OCI-LY1 (cell line): ENCODE data around the gene ASB2.

Experiments
- H2AFZ ChIP-seq: fragments of 200-600 bp; sonication (generic), shearing (Covaris generic); 2 replicates; pipeline ENCODE4 v1.6.0; 2014; ENCODE audit warnings: antibody characterized with exemption, mild to moderate bottlenecking, low read length
- H3F3A ChIP-seq: fragments of 200-600 bp; sonication (generic), shearing (Covaris generic); 2 replicates; pipeline ENCODE4 v1.6.0; 2014; ENCODE audit warnings: mild to moderate bottlenecking, antibody characterized with exemption, low read length, moderate library complexity; ENCODE audit not compliant: insufficient read depth
- H3K27ac ChIP-seq: fragments of 200-600 bp; sonication (generic); 2 replicates; pipeline ENCODE4 v1.5.1; 2014; ENCODE audit warnings: low read length, mixed run types, mild to moderate bottlenecking, low read depth; ENCODE audit not compliant: poor library complexity, severe bottlenecking
- H3K27me3 ChIP-seq: fragments of 200-600 bp; sonication (generic); 2 replicates; pipeline ENCODE4 v1.6.0; 2014; ENCODE audit warnings: antibody characterized with exemption, mild to moderate bottlenecking, low read length, moderate library complexity; ENCODE audit not compliant: insufficient read depth
- H3K36me3 ChIP-seq: fragments of 200-600 bp; sonication (generic); 2 replicates; pipeline ENCODE4 v1.6.1; 2014; ENCODE audit warnings: mild to moderate bottlenecking, antibody characterized with exemption, low read length, moderate library complexity, mixed read lengths; ENCODE audit not compliant: insufficient read depth
- H3K4me1 ChIP-seq: fragments of 200-600 bp; sonication (generic); 2 replicates; pipeline ENCODE4 v1.5.1; 2014; ENCODE audit warnings: mild to moderate bottlenecking, low read length, moderate library complexity; ENCODE audit not compliant: insufficient read depth, severe bottlenecking
- H3K4me2 ChIP-seq: fragments of 200-600 bp; sonication (generic), shearing (Covaris generic); 2 replicates; pipeline ENCODE4 v1.6.1; 2014; ENCODE audit warnings: low read length
- H3K4me3 ChIP-seq: fragments of 200-600 bp; sonication (generic); 2 replicates; pipeline ENCODE4 v1.5.1; 2014; ENCODE audit warnings: low read length, low read depth, mild to moderate bottlenecking, mixed read lengths; ENCODE audit not compliant: poor library complexity, severe bottlenecking
- H3K79me2 ChIP-seq: fragments of 200-600 bp; shearing (Covaris generic); 2 replicates; pipeline ENCODE4 v1.6.1; 2016; ENCODE audit warnings: mixed run types, low read length, mixed read lengths; ENCODE audit not compliant: insufficient read depth
- H3K9ac ChIP-seq: fragments of 200-600 bp; sonication (generic), shearing (Covaris generic); 2 replicates; pipeline ENCODE4 v1.6.1; 2014; ENCODE audit warnings: mild to moderate bottlenecking, low read length, mixed read lengths
- H3K9me2 ChIP-seq: fragments of 200-600 bp; sonication (generic), shearing (Covaris generic); 2 replicates; pipeline ENCODE4 v1.6.1; 2014; ENCODE audit warnings: low read depth, mild to moderate bottlenecking, low read length, mixed read lengths
- H3K9me3 ChIP-seq: fragments of 200-600 bp; shearing (Covaris generic); 2 replicates; pipeline ENCODE4 v1.6.1; 2014; ENCODE audit warnings: low read length, mixed read lengths
- H4K20me1 ChIP-seq: fragments of 200-600 bp; sonication (generic), shearing (Covaris generic); 2 replicates; pipeline ENCODE4 v1.6.0; 2016; ENCODE audit warnings: mild to moderate bottlenecking, low read length; ENCODE audit not compliant: insufficient read depth
- EZH2 ChIP-seq: fragments of 200-600 bp; sonication (generic), shearing (Covaris generic); IDR thresholded peaks from 2 replicates; pipeline ENCODE4 v1.8.0; 2017; ENCODE audit warnings: borderline replicate concordance, mixed run types, mild to moderate bottlenecking, antibody characterized with exemption, low read length, moderate library complexity, mixed read lengths
- TF ChIP-seq, protein P1 (sequence below): fragments of 200-600 bp; sonication (generic), shearing (Covaris generic); IDR thresholded peaks from 2 replicates; pipeline ENCODE4 v1.5.1; 2017; ENCODE audit warnings: mild to moderate bottlenecking, antibody characterized with exemption, low read length, moderate library complexity, mixed read lengths

The ASB2 gene

DNA sequence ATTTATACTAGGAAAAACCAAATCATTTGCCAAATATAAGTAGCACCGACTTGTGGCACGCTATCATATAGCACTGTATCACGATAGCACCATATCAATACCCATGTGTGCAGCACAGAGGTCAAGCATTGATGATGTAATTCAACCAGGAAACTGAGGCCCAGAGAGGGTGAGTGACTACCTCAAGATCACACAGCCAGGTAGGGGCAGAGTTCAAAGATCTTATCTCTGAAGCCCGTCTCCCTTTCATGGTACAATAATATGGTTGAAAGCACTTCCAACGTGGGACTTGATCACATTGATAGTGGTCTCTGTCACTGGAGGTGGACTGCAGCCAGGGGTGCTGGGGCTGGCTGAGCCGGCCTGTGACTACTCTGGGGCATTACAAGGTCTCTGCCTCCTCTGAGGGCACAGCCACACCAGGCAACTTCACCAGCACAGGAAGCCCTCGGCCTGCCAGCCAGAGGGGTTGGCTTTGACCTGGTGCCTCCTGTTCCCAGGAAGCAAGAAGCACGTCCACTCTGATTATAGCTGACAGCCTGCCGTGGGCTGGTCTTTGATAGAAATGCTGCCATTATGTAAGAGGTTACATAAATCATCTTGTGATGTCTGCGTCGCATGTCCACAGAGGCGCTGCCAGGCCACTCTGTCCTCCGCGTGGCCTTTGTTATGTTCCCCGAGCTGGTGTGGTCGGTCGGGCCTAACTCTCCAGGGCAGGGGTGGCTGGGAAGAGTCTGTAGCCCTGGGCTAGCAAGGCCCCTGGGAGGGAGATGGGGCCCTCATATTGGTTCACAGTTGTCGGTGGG, 55.2 kb downstream of the ASB2 start:
- Histone ChIP-seq H3K36me3 (no peaks in the 10 kb centered on the region; the same call in 1 of the 2 replicates), H3K4me3 (no peak overlapping the region), H3K27ac (no peak overlapping the region), H3K4me1 (no peaks in the 10 kb centered on the region), H3K9ac (no peak overlapping the region), H4K20me1 (no peaks in the 10 kb centered on the region), H3K79me2 (no peaks in the 10 kb centered on the region), H3F3A (no peaks in the 10 kb centered on the region), H3K27me3 (peaks cover 5% of the 10 kb centered on the region; the same call in 1 of the 2 replicates), H3K9me2 (no peaks in the 10 kb centered on the region), H2AFZ (no peak overlapping the region), H3K4me2 (no peak overlapping the region), H3K9me3 (no peaks in the 10 kb centered on the region)
- TF ChIP-seq, protein P1, sequence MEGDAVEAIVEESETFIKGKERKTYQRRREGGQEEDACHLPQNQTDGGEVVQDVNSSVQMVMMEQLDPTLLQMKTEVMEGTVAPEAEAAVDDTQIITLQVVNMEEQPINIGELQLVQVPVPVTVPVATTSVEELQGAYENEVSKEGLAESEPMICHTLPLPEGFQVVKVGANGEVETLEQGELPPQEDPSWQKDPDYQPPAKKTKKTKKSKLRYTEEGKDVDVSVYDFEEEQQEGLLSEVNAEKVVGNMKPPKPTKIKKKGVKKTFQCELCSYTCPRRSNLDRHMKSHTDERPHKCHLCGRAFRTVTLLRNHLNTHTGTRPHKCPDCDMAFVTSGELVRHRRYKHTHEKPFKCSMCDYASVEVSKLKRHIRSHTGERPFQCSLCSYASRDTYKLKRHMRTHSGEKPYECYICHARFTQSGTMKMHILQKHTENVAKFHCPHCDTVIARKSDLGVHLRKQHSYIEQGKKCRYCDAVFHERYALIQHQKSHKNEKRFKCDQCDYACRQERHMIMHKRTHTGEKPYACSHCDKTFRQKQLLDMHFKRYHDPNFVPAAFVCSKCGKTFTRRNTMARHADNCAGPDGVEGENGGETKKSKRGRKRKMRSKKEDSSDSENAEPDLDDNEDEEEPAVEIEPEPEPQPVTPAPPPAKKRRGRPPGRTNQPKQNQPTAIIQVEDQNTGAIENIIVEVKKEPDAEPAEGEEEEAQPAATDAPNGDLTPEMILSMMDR: no peak
- no peak for TF ChIP-seq EZH2

DNA sequence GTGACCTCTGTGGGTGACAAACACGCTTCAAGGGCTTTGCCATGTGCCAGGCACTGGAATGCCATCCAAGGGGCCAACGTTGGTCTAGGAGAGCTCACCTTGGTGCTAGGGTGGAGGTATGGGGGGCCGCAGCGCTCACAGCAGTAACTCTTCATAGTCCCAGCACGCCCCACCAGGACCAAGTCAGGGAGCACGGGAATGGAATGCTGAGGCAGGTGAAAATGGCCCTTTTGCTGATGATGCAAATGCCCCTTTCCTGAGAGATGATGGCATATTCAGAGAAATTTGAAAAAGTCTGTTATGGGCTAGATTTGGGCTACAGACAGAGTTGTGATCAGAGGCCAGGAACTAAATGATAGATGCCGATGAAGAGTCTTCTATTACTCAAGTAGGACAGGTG, 59.2 kb downstream of the ASB2 start:
- Histone ChIP-seq H3K79me2 (no peaks in the 10 kb centered on the region), H3K9me2 (no peaks in the 10 kb centered on the region), H3K4me2 (no peak overlapping the region), H3K27ac (no peak overlapping the region), H3K36me3 (no peaks in the 10 kb centered on the region; the same call in 1 of the 2 replicates), H2AFZ (no peak overlapping the region), H3K9me3 (no peaks in the 10 kb centered on the region), H3K9ac (no peak overlapping the region), H3K4me3 (no peak overlapping the region), H3F3A (no peaks in the 10 kb centered on the region), H4K20me1 (no peaks in the 10 kb centered on the region), H3K27me3 (peaks cover 10% of the 10 kb centered on the region; the same call in 1 of the 2 replicates), H3K4me1 (no peaks in the 10 kb centered on the region)
- TF ChIP-seq EZH2: no peak
- TF ChIP-seq, protein P1: no peak

GRCh38 chr14:93916498-93916897, 59.9 kb downstream of the ASB2 start:
- no peaks in the 10 kb centered on the region for H3F3A ChIP-seq
- H3K4me3 ChIP-seq: no peak overlapping the region
- H3K9me3 ChIP-seq: no peaks in the 10 kb centered on the region
- H3K4me1 ChIP-seq: no peaks in the 10 kb centered on the region
- TF ChIP-seq, protein P1: no peak
- TF ChIP-seq EZH2: no peak
- no peak overlapping the region for H3K27ac ChIP-seq
- H4K20me1 ChIP-seq: no peaks in the 10 kb centered on the region
- H3K4me2 ChIP-seq: no peak overlapping the region
- H3K27me3 ChIP-seq: peaks cover 10% of the 10 kb centered on the region; the same call in 1 of the 2 replicates
- H3K9me2 ChIP-seq: no peaks in the 10 kb centered on the region
- H3K36me3 ChIP-seq: no peaks in the 10 kb centered on the region; the same call in 1 of the 2 replicates
- no peaks in the 10 kb centered on the region for H3K79me2 ChIP-seq
- no peak overlapping the region for H2AFZ ChIP-seq
- no peak overlapping the region for H3K9ac ChIP-seq
